GM12872 (cell line): ENCODE data around the gene GSDMA.
A peak's percentile ranks its signal among the peaks of the same experiment; 100 is the strongest.

Source experiments
- CTCF ChIP-seq: IDR thresholded peaks from 3 replicates; pipeline ENCODE4 v1.5.1; 2011; ENCODE audit warnings: low read depth, mild to moderate bottlenecking, low read length, moderate library complexity; ENCODE audit not compliant: insufficient read depth

Gene GSDMA

GRCh38 chr17:39922006-39922405 is 40.8 kb upstream of the GSDMA start:
- no peak for TF ChIP-seq CTCF

DNA sequence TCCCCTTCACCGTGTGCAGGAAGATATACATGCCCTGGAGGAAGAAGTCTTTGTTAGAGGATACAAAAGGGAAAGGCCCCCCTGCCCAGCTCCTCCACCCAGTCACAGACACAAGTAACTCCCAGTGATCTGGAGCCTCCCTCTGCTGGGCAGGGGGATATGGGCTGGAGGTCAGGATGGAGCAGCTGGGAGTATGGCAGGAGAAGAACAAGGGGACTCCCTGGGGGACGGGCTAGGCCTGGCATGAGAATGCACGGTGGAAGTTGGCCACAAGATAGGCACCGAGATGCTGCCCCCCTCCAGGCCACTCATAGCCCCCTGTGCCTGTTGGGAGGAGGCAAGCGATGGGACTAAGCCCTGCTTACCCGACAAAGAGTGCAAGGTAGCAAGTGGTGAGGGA is 39.6 kb upstream of the GSDMA start:
- no peak for TF ChIP-seq CTCF

- TF ChIP-seq CTCF: 0 out of 3 replicates have a peak, but pooled peaks have one; percentile 7
These were observed 38.7 kb upstream of the GSDMA start for GRCh38 chr17:39923836-39924690.

GRCh38 chr17:39924691-39925055 is 38.1 kb upstream of the GSDMA start:
- no peak for TF ChIP-seq CTCF

- no peak for TF ChIP-seq CTCF
These were observed 37.3 kb upstream of the GSDMA start for GRCh38 chr17:39925282-39926134.

DNA sequence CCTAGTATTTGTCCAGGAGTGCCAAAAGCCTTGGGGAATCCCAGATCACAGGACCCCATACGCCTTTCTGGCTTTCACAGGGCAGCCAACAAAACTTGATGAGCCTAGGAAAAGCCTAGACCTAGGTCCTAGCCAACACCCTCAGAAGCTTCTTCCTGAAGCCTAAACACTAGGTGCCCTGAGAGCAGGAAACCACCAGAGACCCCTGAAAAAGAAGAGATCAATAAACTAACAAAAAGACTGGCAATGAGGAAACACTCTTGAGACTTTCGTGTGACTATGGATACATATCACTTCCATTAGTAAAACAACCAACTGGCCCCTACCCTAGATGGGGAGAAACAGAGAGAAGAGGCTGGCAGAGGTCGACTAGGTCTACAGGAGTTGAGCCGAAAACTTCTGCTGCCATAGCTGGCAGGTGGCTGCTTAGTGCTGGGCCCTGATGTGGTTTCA is 36.6 kb upstream of the GSDMA start:
- TF ChIP-seq CTCF: no peak

DNA sequence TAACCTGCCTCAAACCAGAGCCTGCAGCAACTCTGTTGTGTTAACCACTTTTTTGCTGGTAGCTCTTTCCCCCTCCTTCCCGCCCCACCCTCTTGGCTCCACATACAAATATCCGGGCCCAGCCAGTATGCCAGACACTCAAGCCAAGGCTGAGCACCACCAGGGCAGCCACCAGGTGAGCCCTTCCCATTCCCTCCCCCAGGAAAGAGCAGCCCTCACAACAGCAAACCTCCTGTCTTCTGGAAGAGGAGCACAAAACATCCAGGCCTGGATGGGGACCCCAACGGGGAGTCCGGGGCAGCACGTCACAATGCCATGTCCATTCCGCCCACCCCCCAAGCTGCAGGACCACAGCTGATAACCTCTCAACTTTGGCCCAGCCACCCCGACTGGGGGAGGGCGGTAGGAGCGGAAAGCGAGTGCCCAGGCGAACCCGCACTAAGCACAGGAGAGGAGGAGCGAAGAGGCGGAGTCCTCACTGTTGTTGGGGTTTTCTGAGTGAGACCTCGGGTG is 36.2 kb upstream of the GSDMA start:
- no peak for TF ChIP-seq CTCF
